AG04450 (cell line): Measurements from ENCODE around the gene AEBP1. TPM values are rescaled to one million over a fixed set of nuclear protein-coding genes. Genes with fewer than 3 reads are reported as not detected.

Source experiments
- CTCF ChIA-PET: fragments of 300-600, 350-600 bp; formaldehyde crosslinking; extraction: SDS; loops from one replicate; lab custom pipeline; 2022; ENCODE audit warnings: antibody characterized with exemption, inconsistent platforms; lab: Charles Lee
- POLR2A ChIA-PET: fragments of 350-600 bp; formaldehyde crosslinking; extraction: SDS; loops from one replicate; lab custom pipeline; 2021; ENCODE audit warnings: antibody characterized with exemption, inconsistent platforms; lab: Yijun Ruan, JAX
- DNase-seq: peaks from one replicate; pipeline ENCODE4 v3.0.0-alpha.2; 2011; ENCODE audit warnings: low read depth, low spot score
- H3K27ac ChIP-seq: one replicate; pipeline ENCODE4 v1.5.1; 2012; ENCODE audit warnings: low read depth, low read length, control low read depth
- H3K27me3 ChIP-seq: one replicate; pipeline ENCODE4 v1.6.0; 2012; ENCODE audit warnings: low read length; ENCODE audit not compliant: control insufficient read depth, insufficient read depth
- H3K4me3 ChIP-seq: 2 replicates; pipeline ENCODE4 v1.5.1; 2011; ENCODE audit warnings: mild to moderate bottlenecking, low read depth, low read length, control low read depth
- H3K9me3 ChIP-seq: 2 replicates; pipeline ENCODE4 v1.5.1; 2012; ENCODE audit warnings: low read length; ENCODE audit not compliant: control insufficient read depth, insufficient read depth
- CTCF ChIP-seq: IDR thresholded peaks from 2 replicates; pipeline ENCODE4 v1.5.1; 2011; ENCODE audit warnings: low read depth, low read length, control low read depth, inconsistent platforms
- polyA plus RNA-seq: library from polyadenylated mRNA; depleted of rRNA; stranded (reverse); fragments of >200 nt; gene quantifications from 2 replicates; pipeline ENCODE4 v1.2.3, GENCODE V29; 2011

Gene AEBP1
- polyA plus RNA-seq, 1 experiment = 18.5 TPM

GRCh38 chr7:44139311-44140010 is 35.3 kb downstream of the AEBP1 start:
- DNase-seq = no peak
- Histone ChIP-seq H3K27me3 (peaks cover 23% of the 10 kb centered on the region), H3K27ac (no peak overlapping the region), H3K9me3 (no peaks in the 10 kb centered on the region; the same call in 1 of the 2 replicates), H3K4me3 (no peak overlapping the region)
- TF ChIP-seq CTCF = no peak
- ChIA-PET CTCF (no interaction called here), POLR2A (no interaction called here)

DNA sequence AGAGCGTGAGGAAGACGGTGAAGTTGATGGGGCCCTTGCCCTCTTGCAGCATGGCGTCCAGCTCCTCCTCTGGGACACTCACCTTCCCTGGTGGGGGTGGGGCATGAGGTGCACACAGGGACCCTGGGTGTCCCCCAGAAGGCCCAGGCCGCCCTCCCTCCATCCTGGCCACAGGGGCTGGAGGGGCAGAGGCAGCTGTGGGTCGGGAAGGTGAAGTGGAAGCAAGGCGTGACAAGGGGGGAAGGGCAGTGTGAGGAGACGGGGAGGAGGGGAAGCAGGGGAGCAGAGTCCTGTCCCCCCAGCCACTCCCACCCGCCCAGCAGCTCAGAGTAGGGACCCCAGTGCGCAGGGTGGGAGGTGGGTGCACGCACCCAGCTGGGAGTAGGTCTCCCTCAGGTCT is 36.2 kb downstream of the AEBP1 start:
- no peak for TF ChIP-seq CTCF
- peaks cover 32% of the 10 kb centered on the region for H3K27me3 ChIP-seq
- no peak overlapping the region for H3K4me3 ChIP-seq
- H3K9me3 ChIP-seq = peaks cover 5% of the 10 kb centered on the region
- ChIA-PET POLR2A (no interaction called here), CTCF (no interaction called here)
- H3K27ac ChIP-seq = no peak overlapping the region
- DNase-seq = no peak

GRCh38 chr7:44141221-44141850 is 37.2 kb downstream of the AEBP1 start, which contains the start of gene MYL7:
Gene MYL7 (minus strand): TSS chr7:44141332. CDS start chr7:44141305, 27 bp downstream.
- H3K27me3 ChIP-seq = peaks cover 38% of the 10 kb centered on the region
- CTCF ChIA-PET = interaction anchor here (0.9 kb wide), 1 partner anchor 56 kb away, joined by 3 read pairs; no protein-coding TSS in a partner anchor
- no peak within 1 kb of the TSS for H3K27ac ChIP-seq
- no peak for TF ChIP-seq CTCF
- DNase-seq = no peak
- POLR2A ChIA-PET = no interaction called here
- peaks cover 10% of the 10 kb centered on the region for H3K9me3 ChIP-seq
- no peak within 1 kb of the TSS for H3K4me3 ChIP-seq

DNA sequence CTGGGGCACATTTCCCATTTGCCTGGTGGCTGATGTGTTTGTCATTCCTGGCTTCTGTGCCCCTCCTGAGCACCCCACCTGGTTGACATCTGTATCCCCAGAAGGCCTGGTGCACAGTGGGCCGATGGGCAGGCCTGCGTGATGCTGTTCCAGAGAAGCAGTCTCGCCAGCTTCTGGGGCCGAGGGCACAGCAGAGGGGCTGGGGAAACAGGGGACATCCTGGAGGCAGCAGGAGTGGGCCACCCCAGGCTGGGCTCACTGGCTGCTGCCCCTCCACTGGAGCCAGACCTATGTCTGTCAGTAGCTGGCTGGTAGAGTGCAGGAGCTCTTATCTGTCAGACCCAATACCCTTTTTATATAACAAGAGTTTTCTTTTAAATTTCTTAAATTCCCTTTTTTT is 37.9 kb downstream of the AEBP1 start:
- no peak overlapping the region for H3K4me3 ChIP-seq
- H3K27me3 ChIP-seq = peaks cover 41% of the 10 kb centered on the region
- peaks cover 10% of the 10 kb centered on the region for H3K9me3 ChIP-seq
- H3K27ac ChIP-seq = no peak overlapping the region
- CTCF ChIA-PET = interaction anchor here (0.9 kb wide), 1 partner anchor 55 kb away, joined by 3 read pairs; no protein-coding TSS in a partner anchor
- no peak for TF ChIP-seq CTCF
- POLR2A ChIA-PET = no interaction called here
- no peak for DNase-seq

DNA sequence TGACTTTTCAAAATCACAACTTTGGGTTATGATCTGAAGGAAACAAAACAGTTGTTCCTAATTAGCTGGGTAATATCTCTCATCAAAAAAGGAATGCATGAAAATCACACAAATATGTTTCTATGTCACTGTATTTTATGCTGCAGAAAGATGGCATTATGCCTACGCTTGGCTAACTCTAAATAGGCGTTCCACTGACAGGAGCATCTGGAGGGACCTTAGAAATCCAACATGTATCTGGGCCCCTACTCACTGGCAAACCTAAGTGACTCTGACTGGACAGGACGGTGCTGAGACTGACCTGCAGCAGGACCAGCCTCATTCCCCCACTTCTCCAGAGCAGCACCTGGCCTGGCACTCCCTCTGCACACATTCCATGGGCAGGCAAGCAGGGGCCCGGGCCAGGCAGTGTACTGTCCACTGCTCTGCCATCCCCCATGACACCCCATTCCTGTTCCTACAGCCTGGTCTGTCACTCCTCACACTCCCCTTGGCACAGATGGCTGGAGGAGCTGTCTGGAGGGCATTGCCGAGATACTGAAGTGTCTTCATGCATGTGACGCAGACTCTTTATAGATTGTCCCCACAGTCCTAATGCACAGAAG is 39.6 kb downstream of the AEBP1 start:
- CTCF ChIA-PET = no interaction called here
- DNase-seq = no peak
- POLR2A ChIA-PET = no interaction called here
- peaks cover 10% of the 10 kb centered on the region for H3K9me3 ChIP-seq
- H3K4me3 ChIP-seq = no peak overlapping the region
- H3K27ac ChIP-seq = no peak overlapping the region
- TF ChIP-seq CTCF = no peak
- peaks cover 37% of the 10 kb centered on the region for H3K27me3 ChIP-seq
